ENCODE results near the gene GNG12.

- TF ChIP-seq CTCF (IDR thresholded peaks at IDR 0.05) (no peak), POLR2A (IDR thresholded peaks at IDR 0.05) (no peak)
Observed at GRCh38 chr1:67743072-67743725, 90.1 kb downstream of the GNG12 start.
